HT1080 (cell line): Measurements from ENCODE around the gene SRI. TPM values are rescaled to one million over a fixed set of nuclear protein-coding genes. Genes with fewer than 3 reads are reported as not detected.
A peak's percentile ranks its signal among the peaks of the same experiment; 100 is the strongest.
"Not testable (repeated sequence)": the region's sequence is repeated elsewhere in the genome, so short reads cannot be mapped to it uniquely, and the experiment has no call there.

Source experiments
- DNase-seq: peaks from one replicate; pipeline ENCODE4 v3.0.0-alpha.2; 2015; ENCODE audit warnings: low read depth
- polyA plus RNA-seq, 2 experiments: library from polyadenylated mRNA; depleted of rRNA; stranded (reverse); fragments of >200 nt; gene quantifications; 2 replicates each; pipeline ENCODE4 v1.2.3, GENCODE V29; 2015
- total RNA-seq: library from RNA; depleted of rRNA; stranded (reverse); fragments of >200 nt; shearing (Covaris generic); gene quantifications from 2 replicates; pipeline ENCODE4 v1.2.3, GENCODE V29; 2014; rRNA removed

Gene SRI, protein sequence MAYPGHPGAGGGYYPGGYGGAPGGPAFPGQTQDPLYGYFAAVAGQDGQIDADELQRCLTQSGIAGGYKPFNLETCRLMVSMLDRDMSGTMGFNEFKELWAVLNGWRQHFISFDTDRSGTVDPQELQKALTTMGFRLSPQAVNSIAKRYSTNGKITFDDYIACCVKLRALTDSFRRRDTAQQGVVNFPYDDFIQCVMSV
- 141 and 155 TPM in 2 replicates for total RNA-seq
- polyA plus RNA-seq (2015; cell fraction: cytosol; rRNA removed): 108 and 141 TPM in 2 replicates
- 73.6 and 91.7 TPM in 2 replicates for polyA plus RNA-seq (2015; cell fraction: nucleus; rRNA removed)

DNA sequence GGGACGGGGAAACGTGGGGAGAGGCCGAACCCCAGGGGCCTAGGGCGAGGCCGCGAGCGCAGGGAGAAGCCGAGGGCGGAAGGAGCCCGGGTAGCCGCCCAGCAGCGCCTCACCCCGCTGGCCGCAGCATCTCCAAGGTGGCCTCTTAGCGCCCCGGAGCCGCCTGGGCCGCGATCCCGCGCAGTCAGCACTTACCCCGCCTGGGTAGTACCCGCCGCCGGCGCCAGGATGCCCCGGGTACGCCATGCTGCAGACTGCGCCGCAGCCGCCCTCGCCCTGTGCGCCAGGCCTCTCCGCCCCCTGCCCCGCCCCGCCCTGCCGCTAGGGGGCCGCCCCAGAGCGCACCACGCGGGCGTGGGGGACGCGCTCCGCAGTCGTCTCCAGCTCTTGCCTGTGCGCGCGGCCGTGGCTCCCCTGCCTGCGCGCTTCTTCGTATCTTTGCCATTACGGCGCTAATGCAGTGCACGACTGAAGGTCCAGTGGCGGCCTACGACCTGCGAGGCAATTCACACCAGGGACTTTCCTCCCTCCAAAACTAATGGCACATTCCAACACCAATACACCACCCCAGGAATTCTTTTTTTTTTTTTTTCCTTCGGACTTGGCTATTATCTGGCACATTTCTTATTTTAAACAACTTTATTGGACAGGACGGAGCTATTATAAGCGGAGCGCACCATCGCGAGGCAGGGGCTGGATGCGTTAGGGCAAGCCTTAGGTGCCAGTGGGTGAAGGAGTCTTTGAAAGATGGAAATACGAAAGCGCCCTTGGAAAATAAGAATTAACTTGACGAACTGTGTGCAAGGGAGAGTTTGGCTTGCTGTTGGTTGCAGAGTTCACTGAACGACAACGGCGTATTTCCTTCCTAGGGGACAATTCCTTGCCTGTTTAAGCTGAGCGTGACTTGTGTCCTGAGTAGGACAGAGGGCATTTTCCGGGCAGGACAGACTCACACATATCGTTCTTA lies at the start of gene SRI:
Gene SRI (minus strand): TSS at position 258 of the 967 bp plus-strand sequence. CDS start 12 bp downstream, at position 246.
- peak; percentile 79 for DNase-seq

DNA sequence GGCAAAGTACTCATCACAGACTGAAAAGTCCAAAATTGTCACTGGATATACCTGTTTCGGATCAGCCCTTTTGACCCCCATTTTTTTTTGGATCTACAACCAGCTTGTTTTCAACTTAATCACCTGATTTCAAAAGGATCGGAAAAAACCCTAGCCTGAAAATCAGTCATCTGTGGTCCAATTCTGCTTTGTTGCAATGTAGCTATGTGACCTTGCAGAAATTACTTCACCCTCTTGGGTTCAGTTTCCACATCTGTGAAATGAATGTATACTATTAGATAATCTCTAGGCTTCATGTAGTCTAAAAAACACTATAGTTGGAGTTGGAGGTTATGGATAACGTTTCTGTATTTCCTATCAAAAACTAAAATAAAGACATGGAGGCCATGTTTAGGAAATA lies 49.7 kb upstream of the SRI start:
- DNase-seq: no peak

DNA sequence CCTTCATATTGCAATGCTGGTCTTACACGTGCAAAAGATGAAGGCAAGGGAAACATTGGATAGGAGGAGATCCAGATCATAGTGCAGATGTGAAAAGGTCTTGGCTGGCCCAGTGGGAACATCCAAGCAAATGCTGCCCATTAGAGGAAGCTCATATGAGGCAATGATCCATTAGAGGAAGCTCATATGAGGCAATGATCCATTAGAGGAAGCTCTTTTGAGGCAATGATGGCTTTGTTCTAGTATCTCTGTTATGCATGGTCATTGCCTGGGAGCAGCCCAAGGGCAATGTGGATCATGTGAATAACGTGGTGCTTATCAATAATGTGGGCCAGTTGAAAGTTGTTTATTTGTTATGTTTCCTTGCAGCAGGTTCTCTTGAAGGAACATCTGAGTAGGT lies 49.0 kb upstream of the SRI start:
- DNase-seq: no peak

DNA sequence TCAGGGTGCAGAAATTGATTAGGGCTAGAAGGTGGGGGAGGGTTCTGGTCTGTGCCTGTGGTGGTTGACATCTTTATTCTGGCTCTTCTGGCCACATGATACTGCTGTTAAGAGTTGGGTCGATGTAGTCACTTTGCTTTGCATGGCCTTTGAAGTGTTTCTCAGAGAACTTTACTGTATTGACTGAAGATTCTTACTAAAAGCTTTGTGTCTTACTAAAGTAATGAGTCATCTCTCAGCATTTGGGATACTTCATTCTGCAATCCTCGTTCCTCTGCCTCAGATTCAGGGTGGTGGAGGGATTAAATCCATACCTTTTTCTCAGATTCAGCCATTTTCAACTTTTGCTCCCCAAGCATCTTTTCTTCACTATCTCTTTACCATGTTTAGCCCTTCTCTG lies 48.2 kb upstream of the SRI start:
- peak; percentile 14 for DNase-seq

DNA sequence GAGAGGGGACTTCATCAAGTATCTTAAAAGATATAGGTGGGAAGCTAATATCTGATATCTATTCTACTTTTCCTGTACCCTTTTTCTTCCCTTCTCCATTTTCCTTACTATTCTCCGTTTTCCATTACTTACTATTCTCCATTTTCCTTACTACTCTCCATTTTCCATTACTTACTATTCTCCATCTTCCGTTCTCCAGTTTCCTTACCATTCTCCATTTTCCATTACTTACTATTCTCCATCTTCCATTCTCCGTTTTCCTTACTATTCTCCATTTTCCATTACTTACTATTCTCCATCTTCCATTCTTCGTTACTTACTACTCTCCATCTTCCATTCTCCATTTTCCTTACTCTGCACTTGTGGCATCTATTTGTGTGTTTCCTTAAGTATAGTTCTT lies 47.6 kb upstream of the SRI start:
- DNase-seq: no peak

DNA sequence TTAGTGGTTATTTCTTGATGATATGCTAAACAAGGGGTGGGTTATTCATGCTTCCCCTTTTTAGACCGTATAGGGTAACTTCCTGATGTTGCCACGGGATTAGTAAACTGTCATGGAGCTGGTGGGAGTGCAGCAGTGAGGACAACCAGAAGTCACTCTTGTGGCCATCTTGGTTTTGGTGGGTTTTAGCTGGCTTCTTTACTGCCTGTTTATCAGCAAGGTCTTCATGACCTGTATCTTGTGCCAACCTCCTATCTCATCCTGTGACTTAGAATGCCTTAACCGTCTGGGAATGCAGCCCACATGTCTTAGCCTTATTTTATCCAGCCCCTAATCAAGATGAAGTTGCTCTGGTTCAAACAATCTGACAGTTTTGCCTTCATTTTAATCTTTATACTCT lies 45.1 kb upstream of the SRI start:
- not testable (repeated sequence) for DNase-seq

DNA sequence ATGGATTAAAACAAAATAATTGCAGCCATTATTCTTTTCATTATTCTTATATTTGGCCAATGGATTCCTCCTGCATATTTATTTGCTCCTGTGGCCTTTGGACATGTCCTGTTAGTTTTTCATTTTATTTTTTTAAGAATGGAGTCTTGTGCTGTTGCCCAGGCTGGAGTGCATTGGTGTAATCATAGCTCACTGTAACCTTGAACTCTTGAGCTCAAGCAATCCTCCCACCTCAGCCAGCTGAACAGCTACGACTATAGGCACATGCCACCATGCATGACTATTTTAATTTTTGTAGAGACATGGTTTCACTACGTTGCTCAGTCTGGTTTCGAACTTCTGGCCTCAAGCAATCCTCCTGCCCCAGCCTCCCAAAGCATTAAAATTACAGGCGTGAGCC lies 42.7 kb upstream of the SRI start:
- DNase-seq: no peak

DNA sequence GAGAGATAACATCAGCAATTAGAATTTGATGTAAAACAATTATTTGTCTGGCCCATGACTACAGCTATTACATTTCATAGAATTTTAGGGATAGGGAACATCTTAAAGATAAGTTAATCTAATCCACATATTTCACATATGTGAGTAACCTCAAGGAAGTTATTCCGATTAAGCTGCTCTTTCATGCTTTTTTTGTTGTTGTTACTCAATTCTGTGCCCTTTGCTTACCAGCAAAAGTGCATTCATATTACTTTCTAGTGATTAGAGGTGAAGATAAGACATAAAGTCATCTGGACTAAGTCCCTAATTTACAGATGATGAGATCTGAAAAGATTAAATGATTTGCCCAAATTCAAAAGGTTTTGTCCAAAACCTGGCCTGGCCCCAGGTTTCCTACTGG lies 40.9 kb upstream of the SRI start:
- no peak for DNase-seq

DNA sequence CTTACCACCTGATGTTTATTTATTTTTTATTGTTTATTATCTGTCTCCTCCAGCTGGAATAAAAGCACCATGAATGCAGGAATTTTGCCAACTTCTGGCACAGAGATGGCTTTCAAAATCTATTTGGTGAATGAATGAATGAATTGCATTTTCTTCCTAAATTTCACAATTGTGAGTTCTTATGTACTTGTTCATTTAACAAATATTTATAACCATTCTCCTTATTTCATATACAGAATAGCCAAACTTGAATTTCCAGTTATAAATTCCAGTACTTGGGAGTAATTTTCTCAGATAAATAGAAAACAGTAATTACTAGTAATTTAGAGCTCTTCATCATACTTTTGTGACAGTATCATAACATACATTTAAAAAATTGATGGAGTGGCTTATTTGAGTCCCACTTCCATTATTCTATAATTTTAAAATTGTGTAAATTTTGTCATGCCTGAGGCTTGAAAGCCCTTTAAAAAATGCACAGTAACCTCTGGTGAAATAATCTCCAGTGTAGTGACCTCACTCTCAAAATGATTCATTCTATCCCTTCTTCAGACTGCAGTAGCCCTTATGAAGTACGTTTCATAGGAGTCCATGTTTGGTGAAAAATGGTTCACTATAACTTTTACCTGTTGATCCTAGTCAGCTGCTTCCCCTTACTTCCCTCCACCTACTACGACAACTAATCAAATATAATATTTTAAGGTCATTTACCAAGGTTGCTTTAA lies 40.0 kb upstream of the SRI start:
- no peak for DNase-seq

DNA sequence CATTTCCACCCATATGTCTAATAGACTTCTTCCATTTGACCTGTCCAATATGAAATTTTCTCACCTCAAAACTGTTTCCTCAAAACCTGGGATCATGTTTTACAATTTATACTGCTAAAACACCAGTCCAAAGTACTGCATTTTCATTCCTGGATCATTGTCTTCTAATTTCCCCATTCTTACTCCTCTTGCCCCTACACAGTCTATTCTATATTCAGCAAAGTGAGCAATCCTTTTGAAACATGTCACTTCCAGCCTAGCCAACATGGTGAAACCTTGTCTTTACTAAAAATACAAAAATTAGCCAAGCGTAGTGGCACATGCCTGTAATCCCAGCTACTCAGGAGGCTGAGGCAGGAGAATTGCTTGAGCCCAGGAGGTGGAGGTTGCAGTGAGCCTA lies 38.5 kb upstream of the SRI start:
- DNase-seq: not testable (repeated sequence)

DNA sequence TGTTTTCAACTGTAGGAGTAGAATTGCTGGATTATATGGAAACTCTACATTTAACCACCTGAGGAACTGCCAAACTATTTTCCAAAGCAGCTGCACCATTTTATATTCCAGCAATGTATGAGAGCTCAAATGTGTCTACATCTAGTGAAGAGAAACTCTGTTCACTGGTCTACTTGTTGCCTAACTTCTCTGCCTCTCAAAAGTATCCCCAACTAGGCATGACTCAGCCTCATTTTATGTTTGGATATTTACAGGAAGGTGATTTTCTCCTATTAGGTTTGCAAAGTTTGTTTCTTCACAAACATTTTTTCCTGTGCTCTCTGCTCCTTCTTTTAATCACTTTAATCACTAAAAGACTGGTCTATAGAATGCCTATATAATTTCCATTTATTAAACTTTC lies 37.1 kb upstream of the SRI start:
- DNase-seq: no peak

DNA sequence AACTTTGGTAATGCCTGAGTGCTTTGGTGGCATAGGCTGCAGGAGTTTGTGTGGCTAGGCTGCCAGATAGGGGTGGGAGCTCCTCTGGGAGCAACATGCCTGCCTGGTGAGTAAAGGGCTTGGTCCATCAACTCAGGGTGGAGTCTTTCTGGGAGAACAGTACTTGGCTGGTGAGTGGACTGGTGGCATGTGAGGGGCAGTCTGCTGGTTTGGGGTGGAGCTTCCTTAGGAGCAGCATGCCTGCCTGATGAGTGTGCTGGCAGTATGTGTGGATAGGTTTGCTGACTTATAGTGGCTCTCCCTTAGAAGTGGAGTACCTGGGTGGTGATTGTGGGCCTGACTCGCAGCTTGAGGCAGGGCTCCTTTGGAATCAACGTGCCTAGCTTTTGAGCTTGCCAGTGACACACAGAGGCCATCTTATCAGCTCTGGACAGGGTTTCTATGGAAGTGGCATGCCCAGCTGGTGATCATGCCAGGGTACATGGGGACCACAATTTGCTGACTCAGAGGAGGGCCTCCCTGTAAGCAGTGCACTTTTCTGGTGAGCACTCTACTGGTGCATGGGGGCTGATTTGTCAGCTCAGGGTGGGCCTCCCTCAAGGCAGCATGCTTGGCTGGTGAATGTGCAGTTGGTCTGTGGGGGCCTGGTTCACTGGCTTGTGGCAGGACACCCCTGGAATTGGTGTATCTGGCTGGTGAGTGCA lies 35.0 kb upstream of the SRI start:
- peak; percentile 99 for DNase-seq

DNA sequence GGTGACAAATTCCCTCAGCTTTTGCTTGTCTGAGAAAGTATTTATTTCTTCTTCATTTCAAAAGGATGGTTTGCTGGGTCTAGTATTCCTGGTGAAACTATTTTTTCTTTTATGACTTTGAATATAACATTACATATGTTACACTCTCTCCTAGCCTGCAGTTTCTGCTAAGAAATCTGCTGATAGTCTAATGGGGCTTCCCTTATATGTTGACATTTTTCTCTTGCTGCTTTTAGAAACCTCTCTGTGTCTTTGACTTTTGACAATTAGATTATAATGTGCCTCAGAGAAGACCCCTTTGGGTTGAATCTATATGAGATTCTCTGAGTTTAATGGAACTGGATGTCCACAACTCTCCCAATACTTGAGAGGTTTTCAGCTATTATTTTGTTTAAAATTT lies 33.8 kb upstream of the SRI start:
- no peak for DNase-seq

DNA sequence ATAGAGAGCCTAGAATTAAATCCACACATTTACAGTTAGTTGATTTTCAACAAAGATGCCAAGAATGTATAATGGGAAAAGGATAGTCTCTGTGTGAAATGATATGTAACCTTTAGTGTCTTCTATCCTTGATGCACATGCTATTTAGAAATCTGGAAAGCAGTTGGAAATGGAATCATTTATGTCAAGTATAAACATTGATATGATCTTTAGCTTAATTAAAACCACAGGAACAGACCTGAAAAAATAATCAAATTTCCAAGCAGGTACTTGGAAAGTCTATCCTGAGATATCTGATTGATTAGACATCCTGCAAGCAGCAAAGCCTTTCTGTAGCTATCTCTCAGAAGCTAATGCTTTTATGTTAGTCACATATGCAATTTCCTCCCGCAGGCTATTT lies 24.4 kb upstream of the SRI start:
- no peak for DNase-seq

DNA sequence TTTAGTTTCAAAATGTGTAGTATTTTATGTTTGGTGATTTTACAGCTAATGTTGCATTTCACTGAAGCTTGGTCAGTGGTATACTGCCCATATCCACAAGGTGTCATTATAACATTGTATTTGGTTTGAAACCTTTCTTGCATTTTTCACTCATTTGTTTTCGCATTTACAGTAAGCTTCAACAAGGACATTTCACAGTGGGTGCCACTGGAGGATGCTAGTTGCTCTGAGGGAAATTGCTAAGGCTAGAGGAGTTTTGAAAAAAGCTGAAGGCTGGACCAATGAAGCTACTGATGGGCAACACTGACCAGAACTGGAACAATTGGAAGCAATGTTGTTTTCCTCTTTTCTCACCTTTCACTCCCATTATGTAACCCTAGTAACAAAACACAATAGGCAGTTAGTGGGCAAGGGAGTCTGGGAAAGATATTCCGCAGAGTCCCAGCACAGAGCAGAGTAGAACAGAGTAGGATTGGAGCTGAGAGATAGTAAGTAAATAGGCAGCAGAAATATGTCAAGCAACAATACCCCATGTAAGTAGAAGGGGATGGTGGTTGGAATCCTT lies 23.6 kb upstream of the SRI start:
- peak; percentile 75 for DNase-seq

DNA sequence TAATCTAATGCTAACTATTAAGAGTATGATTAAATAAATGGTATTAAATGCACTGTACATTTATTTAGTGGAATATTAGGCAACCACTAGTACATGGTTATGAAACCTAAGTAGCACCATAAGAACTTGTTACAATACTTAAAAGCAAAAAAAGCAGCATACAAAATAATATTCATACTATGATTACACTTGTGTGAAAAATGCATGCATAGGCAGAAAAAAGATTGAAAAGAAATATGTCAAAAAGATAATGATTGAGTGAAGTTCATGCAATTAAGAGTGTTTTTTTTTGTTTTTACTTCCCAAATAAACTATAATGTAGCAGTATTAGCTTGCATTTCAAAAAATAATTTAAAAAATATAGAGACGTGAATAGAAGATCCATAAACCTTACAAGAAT lies 20.0 kb upstream of the SRI start:
- DNase-seq: no peak

DNA sequence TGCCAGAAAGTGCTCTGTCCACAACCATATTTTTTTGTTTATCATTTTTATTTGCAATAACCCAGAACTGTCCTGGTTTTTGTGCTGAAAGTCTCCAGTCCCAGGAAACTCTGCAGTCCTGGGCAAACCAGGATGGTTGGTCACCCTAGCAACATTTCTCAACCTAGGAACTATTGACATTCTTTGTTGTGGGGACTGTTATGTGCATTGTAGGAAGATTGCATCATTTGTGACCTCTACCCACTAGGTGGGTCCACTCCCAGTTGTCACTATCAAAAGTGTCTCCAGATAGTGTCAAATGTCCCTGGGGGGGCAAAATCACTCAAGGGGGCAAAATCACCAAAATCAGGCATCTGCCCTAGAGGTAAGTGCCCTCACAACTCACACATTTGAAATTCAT lies 14.0 kb upstream of the SRI start:
- no peak for DNase-seq

DNA sequence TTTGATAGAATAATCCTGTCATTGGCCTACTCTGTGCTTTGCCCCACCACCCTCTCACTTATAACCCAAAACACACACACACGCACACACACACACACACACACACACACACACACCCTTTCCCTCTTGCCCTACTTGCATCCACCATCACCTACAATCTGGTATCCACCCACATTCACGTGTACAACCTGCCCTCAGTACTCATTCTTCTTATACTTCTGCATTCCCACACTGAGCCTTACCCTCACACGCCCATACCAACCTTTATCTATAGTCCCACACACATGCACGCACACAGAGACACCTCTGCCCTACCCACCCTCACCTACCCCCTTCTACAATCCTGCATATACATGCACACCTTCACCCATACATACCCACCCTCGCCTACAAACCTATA lies 10.8 kb upstream of the SRI start:
- no peak for DNase-seq

DNA sequence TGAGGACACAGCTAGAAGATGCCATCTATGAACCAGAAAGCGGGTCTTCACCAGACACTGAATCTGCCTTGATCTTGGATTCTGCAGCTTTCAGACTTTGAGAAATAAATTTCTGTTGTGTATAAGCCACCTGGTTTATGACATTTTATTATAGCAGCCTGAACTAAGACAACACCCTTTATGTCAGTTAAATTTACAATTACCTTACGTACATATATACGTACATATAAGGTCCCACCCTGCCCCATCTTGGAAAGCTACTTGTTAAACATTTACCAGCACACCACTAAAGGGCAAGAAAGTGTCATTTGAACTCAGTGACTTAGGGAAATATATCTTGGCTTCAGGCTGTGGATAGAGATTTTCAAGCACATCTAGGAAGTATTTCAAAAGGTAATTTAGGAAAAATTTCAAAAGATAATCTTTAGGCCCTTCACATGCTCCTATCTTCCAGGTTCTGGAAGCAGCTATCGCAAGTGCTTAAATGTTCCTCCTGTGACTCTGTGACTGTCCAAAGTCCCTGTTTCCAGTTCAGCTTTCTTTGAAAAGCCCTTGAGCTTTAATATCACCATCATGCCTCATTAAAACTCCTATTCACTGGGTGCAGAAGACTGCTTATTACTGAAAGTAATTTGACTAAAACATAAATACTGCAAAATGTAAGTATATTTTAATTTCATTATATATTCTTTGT lies 9.6 kb upstream of the SRI start:
- DNase-seq: no peak

DNA sequence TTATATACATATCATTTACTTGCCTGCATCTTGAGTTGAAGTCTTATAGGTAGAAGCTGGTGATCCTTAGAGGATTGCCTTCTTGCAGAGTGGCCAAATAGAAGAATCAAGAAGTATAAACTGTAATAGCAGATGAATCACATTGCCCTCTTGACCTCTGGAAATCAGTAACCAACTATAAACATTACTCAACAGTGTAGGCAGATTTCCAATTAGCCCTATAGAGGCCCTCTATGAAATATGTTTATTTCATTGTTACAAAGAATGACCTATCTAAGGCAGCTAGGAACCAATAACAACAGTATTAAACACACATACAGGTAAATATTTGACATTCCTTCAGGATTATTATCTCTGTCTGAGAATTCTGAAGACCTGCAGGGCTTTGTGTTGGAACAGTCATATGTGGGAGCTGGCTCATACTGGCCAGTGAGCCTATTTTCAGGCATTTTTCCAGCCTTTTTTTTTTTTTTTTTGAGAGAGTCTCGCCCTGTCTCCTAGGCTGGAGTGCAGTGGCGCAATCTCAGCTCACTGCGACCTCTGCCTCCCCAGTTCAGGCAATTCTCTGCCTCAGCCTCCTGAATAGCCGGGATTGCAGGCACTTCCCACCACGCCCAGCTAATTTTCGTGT lies 7.2 kb upstream of the SRI start:
- DNase-seq: peak; percentile 92
